PC-3 (cell line): Measurements from ENCODE around the gene CEND1. TPM values are rescaled to one million over a fixed set of nuclear protein-coding genes. Genes with fewer than 3 reads are reported as not detected.

Experiments used
- ATAC-seq: fragments of 200-7000 bp; cut with Tn5 transposase; 2 replicates; pipeline ENCODE4 v1.9.1; 2020; ENCODE audit warnings: mild to moderate bottlenecking, moderate library complexity
- BruUV-seq: library from RNA; stranded (reverse); fragments of 400-500 nt; replicated peaks from 2 replicates; lab custom pipeline; 2021; lab: Mats Ljungman, UMichigan
- CTCF ChIA-PET: fragments of 300-600 bp; sonication (Branson Sonifier 250); formaldehyde crosslinking; loops from one replicate; lab custom pipeline; 2022; ENCODE audit warnings: antibody characterized with exemption; lab: Charles Lee
- POLR2A ChIA-PET: fragments of 300-600 bp; sonication (Branson Sonifier 250); formaldehyde crosslinking; loops from one replicate; lab custom pipeline; 2022; ENCODE audit warnings: antibody characterized with exemption; ENCODE audit not compliant: unreplicated experiment; lab: Charles Lee
- DNase-seq: peaks from one replicate; pipeline ENCODE4 v3.0.0-alpha.2; 2015
- H2AFZ ChIP-seq: fragments of 300-600 bp; sonication (generic); 2 replicates; pipeline ENCODE4 v1.6.0; 2016; ENCODE audit warnings: antibody characterized with exemption, low read length
- H3F3A ChIP-seq: fragments of 300-600 bp; sonication (generic); one replicate; pipeline ENCODE4 v1.6.0; 2017; ENCODE audit warnings: antibody characterized with exemption, low read length, control low read depth, mild to moderate bottlenecking; ENCODE audit not compliant: unreplicated experiment
- H3K27ac ChIP-seq: fragments of 300-600 bp; sonication (generic); 2 replicates; pipeline ENCODE4 v1.5.1; 2016; ENCODE audit warnings: mild to moderate bottlenecking, low read length
- H3K27me3 ChIP-seq: fragments of 300-600 bp; sonication (generic); 2 replicates; pipeline ENCODE4 v1.6.1; 2016; ENCODE audit warnings: low read length, mixed read lengths
- H3K36me3 ChIP-seq: fragments of 300-600 bp; sonication (generic); 2 replicates; pipeline ENCODE4 v1.6.1; 2016; ENCODE audit warnings: low read depth, mixed run types, low read length, mixed read lengths
- H3K4me1 ChIP-seq: fragments of 300-600 bp; sonication (generic); 2 replicates; pipeline ENCODE4 v1.5.1; 2016; ENCODE audit warnings: low read length; ENCODE audit not compliant: insufficient read depth
- H3K4me2 ChIP-seq: fragments of 300-600 bp; sonication (generic); 2 replicates; pipeline ENCODE4 v1.6.0; 2016; ENCODE audit warnings: low read length
- H3K4me3 ChIP-seq: fragments of 300-600 bp; sonication (generic); 2 replicates; pipeline ENCODE4 v1.5.1; 2016; ENCODE audit warnings: mild to moderate bottlenecking, low read length, mixed read lengths
- H3K79me2 ChIP-seq: fragments of 300-600 bp; sonication (generic); 2 replicates; pipeline ENCODE4 v1.6.1; 2017; ENCODE audit warnings: low read length, mixed read lengths
- H3K9ac ChIP-seq: fragments of 300-600 bp; sonication (generic); 2 replicates; pipeline ENCODE4 v1.6.0; 2016; ENCODE audit warnings: mild to moderate bottlenecking, low read length
- H3K9me2 ChIP-seq: fragments of 300-600 bp; sonication (generic); replicated peaks from 2 replicates; pipeline ENCODE4 v1.6.1; 2016; ENCODE audit warnings: mixed run types, low read length, mixed read lengths
- H3K9me3 ChIP-seq: fragments of 300-600 bp; sonication (generic); 2 replicates; pipeline ENCODE4 v1.6.1; 2016; ENCODE audit warnings: low read length, mixed read lengths
- H4K20me1 ChIP-seq: fragments of 300-600 bp; sonication (generic); 2 replicates; pipeline ENCODE4 v1.6.1; 2016; ENCODE audit warnings: low read length, mixed read lengths
- CTCF ChIP-seq: fragments of 300-600 bp; sonication (generic); conservative IDR thresholded peaks from 2 replicates; pipeline ENCODE4 v1.5.1; 2017; ENCODE audit warnings: antibody characterized with exemption, low read depth, mild to moderate bottlenecking, low read length
- EZH2 ChIP-seq: fragments of 300-600 bp; sonication (generic); IDR thresholded peaks from one replicate; pipeline ENCODE4 v1.6.1; 2017; ENCODE audit warnings: antibody characterized with exemption, mild to moderate bottlenecking, low read length; ENCODE audit not compliant: unreplicated experiment
- EZH2phosphoT487 ChIP-seq: fragments of 300-600 bp; sonication (generic); IDR thresholded peaks from 2 replicates; pipeline ENCODE4 v1.6.1; 2018; ENCODE audit warnings: mild to moderate bottlenecking, antibody characterized with exemption, low read length, borderline replicate concordance
- intact Hi-C: fragments of 100-400 bp; cut with micrococcal nuclease; formaldehyde crosslinking; loops from 2 replicates; pipeline ENCODE4 v1.9.0; 2023
- total RNA-seq: library from RNA; depleted of rRNA; stranded (reverse); fragments of >200 nt; gene quantifications from 2 replicates; pipeline ENCODE4 v1.2.3, GENCODE V29; 2014

The CEND1 gene
- total RNA-seq, 1 experiment from 2014 or later: not detected

GRCh38 chr11:828506-829175 lies 38.8 kb upstream of the CEND1 start:
- ATAC-seq (no peak), DNase-seq (no peak)
- no peaks in the 10 kb centered on the region for H3K9me2 ChIP-seq
- H3F3A ChIP-seq: no peaks in the 10 kb centered on the region
- no peak overlapping the region for H2AFZ ChIP-seq
- H3K4me3 ChIP-seq: no peak overlapping the region
- no peaks in the 10 kb centered on the region for H4K20me1 ChIP-seq
- no peak overlapping the region for H3K4me2 ChIP-seq
- no peaks in the 10 kb centered on the region for H3K36me3 ChIP-seq
- H3K4me1 ChIP-seq: peaks cover 45% of the 10 kb centered on the region
- H3K79me2 ChIP-seq: peaks cover 17% of the 10 kb centered on the region
- no peak overlapping the region for H3K27ac ChIP-seq
- no TSS peak for BruUV-seq
- TF ChIP-seq CTCF (no peak), EZH2phosphoT487 (no peak), EZH2 (no peak)
- intact Hi-C loops: no loop called here
- no peaks in the 10 kb centered on the region for H3K27me3 ChIP-seq
- no peaks in the 10 kb centered on the region for H3K9me3 ChIP-seq
- H3K9ac ChIP-seq: no peak overlapping the region
- ChIA-PET POLR2A (no interaction called here), CTCF (no interaction called here)

- Histone ChIP-seq H3K36me3 (no peaks in the 10 kb centered on the region), H3K9ac (peak within 1 kb of the TSS; percentile 69), H3K9me2 (no peaks in the 10 kb centered on the region), H3K27ac (peak within 1 kb of the TSS; percentile 52), H4K20me1 (no peaks in the 10 kb centered on the region), H2AFZ (peak within 1 kb of the TSS; percentile 78), H3K27me3 (no peaks in the 10 kb centered on the region), H3K79me2 (peaks cover 11% of the 10 kb centered on the region), H3K4me2 (peak within 1 kb of the TSS; percentile 96), H3K4me3 (peak within 1 kb of the TSS; percentile 76), H3K9me3 (no peaks in the 10 kb centered on the region), H3K4me1 (peaks cover 45% of the 10 kb centered on the region), H3F3A (no peaks in the 10 kb centered on the region)
- POLR2A ChIA-PET: no interaction called here
- CTCF ChIA-PET: no interaction called here
- TF ChIP-seq CTCF (no peak), EZH2phosphoT487 (no peak), EZH2 (no peak)
- ATAC-seq (no peak; the same call in 1 of the 2 replicates), DNase-seq (no peak)
- no TSS peak for BruUV-seq
- intact Hi-C loops: no loop called here
These were observed 38.0 kb upstream of the CEND1 start, which contains the start of gene CRACR2B for GRCh38 chr11:827897-828192. TSS of gene CRACR2B (plus strand) at chr11:827919. CDS start at chr11:828608, 689 bp downstream.

- BruUV-seq: no TSS peak
- peak overlapping the region; percentile 96 for H3K4me2 ChIP-seq
- DNase-seq (no peak), ATAC-seq (peak; percentile 21)
- H3K36me3 ChIP-seq: no peaks in the 10 kb centered on the region
- H3K9me2 ChIP-seq: no peaks in the 10 kb centered on the region
- CTCF ChIA-PET: no interaction called here
- peaks cover 11% of the 10 kb centered on the region for H3K79me2 ChIP-seq
- no peaks in the 10 kb centered on the region for H3F3A ChIP-seq
- H3K27me3 ChIP-seq: no peaks in the 10 kb centered on the region
- H3K9me3 ChIP-seq: no peaks in the 10 kb centered on the region
- intact Hi-C loops: no loop called here
- no peaks in the 10 kb centered on the region for H4K20me1 ChIP-seq
- H3K27ac ChIP-seq: peak overlapping the region; percentile 52
- POLR2A ChIA-PET: no interaction called here
- H3K4me1 ChIP-seq: peaks cover 43% of the 10 kb centered on the region
- TF ChIP-seq EZH2phosphoT487 (no peak), CTCF (no peak), EZH2 (no peak)
- peak overlapping the region; percentile 69 for H3K9ac ChIP-seq
- peak overlapping the region; percentile 76 for H3K4me3 ChIP-seq
- peak overlapping the region; percentile 78 for H2AFZ ChIP-seq
These were observed 37.4 kb upstream of the CEND1 start for GRCh38 chr11:827146-827896.
